Epithelial cell of proximal tubule (primary cell): ENCODE measurements around the gene TANK. TPM values are rescaled to one million over a fixed set of nuclear protein-coding genes. Genes with fewer than 3 reads are reported as not detected.

Experiments used
- DNase-seq: peaks from one replicate; pipeline ENCODE4 v3.0.0-alpha.2; 2011; ENCODE audit warnings: low read depth
- H3K4me3 ChIP-seq: 2 replicates; pipeline ENCODE4 v1.5.1; 2011; ENCODE audit warnings: low read depth, mild to moderate bottlenecking, low read length
- CTCF ChIP-seq: conservative IDR thresholded peaks from 2 replicates; pipeline ENCODE4 v1.5.1; 2012; ENCODE audit warnings: low read depth, mild to moderate bottlenecking, low read length
- total RNA-seq: library from RNA; depleted of rRNA; stranded (reverse); fragments of >200 nt; gene quantifications from 2 replicates; pipeline ENCODE4 v1.2.3, GENCODE V29; 2015

Gene TANK, protein sequence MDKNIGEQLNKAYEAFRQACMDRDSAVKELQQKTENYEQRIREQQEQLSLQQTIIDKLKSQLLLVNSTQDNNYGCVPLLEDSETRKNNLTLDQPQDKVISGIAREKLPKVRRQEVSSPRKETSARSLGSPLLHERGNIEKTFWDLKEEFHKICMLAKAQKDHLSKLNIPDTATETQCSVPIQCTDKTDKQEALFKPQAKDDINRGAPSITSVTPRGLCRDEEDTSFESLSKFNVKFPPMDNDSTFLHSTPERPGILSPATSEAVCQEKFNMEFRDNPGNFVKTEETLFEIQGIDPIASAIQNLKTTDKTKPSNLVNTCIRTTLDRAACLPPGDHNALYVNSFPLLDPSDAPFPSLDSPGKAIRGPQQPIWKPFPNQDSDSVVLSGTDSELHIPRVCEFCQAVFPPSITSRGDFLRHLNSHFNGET
- total RNA-seq, result 25.8 and 34.1 TPM in 2 replicates

GRCh38 chr2:161160226-161161073 lies at the start of gene TANK:
Gene TANK, plus strand, starts transcription at chr2:161160428. Its CDS starts 19,235 bp downstream, at chr2:161179663.
- H3K4me3 ChIP-seq, result peak within 1 kb of the TSS; percentile 85
- peak; percentile 94 for DNase-seq
- no peak for TF ChIP-seq CTCF

- no peak for DNase-seq
- TF ChIP-seq CTCF, result no peak
- no peak overlapping the region for H3K4me3 ChIP-seq
Observed at GRCh38 chr2:161111531-161111930, 48.7 kb upstream of the TANK start.

DNA sequence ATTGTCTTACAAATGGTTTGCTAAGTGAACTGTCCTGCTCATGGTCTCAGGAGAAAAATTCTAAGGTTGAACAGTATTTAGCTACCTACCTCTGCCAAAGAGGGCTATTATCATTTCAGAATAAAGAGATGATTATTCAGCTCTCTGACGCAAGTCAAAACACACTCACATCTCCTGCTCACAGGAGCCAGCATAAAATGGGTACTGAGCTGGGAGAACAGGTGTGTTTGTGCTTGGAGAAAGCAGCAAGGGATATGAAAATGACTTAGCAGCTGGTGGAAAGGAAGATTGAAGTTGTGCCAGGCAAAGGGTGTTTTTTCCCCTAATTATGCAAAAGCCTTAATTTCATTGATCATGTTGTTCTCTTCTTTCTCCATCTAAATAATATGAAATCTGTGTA lies 47.3 kb upstream of the TANK start:
- no peak overlapping the region for H3K4me3 ChIP-seq
- TF ChIP-seq CTCF, result no peak
- DNase-seq, result no peak

DNA sequence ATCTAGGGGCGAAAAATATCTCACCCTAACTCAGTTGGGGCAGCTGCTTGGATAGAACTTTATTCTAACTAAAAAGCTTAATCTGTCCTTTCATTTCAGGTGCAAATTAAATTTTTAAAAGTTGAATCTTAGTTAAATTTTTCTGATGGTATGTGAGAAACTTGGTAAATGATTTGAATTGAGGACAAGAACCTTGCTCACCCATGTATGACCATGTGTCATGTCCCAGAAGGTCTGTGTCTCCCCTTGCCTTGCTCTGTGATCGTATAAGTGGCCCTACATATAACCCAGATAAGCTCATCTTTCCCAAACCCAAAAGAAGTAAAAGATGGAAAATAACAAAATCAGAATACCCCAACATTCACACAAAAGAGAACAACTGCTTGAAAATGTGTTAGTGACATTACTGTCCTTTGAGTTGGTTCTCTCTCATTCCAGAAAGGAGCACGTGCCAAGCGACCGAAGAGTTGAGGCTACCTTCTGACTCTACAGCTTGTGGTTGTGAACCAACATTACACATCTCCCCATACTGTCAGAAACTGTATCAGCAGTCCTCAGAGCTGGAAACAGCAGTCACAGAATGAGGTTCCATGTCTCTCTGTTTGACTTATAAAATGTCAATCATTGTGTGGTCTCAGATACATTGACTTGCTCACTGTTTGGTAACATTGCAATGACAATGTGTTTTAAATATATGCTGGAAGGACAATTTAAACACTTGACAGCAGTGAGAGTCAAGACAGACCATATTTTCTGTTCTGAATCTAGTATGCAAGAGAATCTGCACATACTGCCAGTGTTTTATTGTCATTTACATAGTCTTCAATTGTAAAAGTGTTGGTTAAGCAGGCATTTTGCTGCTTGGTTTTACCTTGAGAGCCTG lies 46.3 kb upstream of the TANK start:
- DNase-seq, result no peak

DNA sequence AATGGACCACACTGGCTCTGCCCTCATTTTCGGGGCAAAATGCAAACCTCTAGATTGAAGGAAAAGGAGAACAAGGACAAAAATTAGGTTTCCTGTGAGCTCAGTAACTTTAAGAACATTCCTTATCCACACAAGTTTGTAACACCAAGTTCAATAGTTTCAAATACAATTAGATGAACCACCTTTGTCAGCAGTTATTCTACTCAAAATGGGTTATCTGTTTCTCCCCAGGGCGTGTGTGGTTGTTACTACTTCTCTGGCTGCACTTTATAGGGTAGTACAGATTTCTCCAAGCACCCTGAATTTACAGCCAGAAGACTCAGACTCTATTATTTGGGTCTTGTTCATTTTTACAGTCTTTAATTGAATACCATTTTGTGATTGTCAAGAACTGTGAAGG lies 45.0 kb upstream of the TANK start:
- H3K4me3 ChIP-seq, result no peak overlapping the region
- no peak for DNase-seq
- no peak for TF ChIP-seq CTCF

More for the DNA sequence above, 46.3 kb upstream of the TANK start:
- TF ChIP-seq CTCF, result no peak
- H3K4me3 ChIP-seq, result no peak overlapping the region

DNA sequence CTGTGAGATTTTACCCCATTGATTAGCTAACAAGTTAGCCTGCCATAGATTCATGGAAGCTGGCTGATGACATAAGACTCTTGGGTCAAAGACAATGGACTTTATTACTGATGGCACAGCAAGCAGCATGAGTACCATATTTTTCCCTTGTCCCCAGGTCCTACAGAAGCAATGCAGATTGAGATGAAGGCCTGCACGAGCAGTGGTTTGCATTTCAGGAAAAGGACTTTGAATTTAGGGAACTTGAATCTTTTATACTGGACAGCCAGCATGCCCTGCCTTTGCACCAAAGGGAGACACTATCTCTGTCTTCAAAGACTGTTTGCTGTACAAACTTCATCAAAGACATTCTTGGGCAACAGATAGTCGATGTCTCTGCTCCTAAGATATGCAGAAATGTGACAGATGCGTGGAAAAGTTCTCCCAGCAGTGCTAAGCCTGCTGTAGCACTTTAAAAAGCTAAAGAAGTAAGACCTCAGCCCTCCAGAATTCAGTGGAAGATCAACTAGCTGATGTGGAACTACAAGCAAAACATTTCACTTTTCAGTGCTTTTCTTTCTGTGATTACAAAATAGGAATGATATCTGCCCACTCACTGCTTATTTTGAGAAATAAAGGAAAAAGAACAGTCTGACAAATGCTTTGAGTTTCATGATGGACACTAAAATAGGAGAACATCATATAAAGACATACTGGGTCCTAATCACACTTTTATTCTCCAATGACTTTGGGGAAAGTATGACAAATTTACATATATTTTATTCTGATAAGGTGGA lies 44.4 kb upstream of the TANK start:
- DNase-seq, result no peak
- no peak for TF ChIP-seq CTCF
- no peak overlapping the region for H3K4me3 ChIP-seq
